HCT116 (cell line): ENCODE results near the gene PHACTR4. TPM values are rescaled to one million over a fixed set of nuclear protein-coding genes. Genes with fewer than 3 reads are reported as not detected.
A peak's percentile ranks its signal among the peaks of the same experiment; 100 is the strongest.

ENCODE experiments used
- ATAC-seq: fragments of 200-7000 bp; cut with Tn5 transposase; 2 replicates; pipeline ENCODE4 v1.9.1; 2020; ENCODE audit warnings: mild to moderate bottlenecking, moderate library complexity
- BruUV-seq: library from RNA; stranded (reverse); fragments of 400-500 nt; replicated peaks from 2 replicates; lab custom pipeline; 2021; lab: Mats Ljungman, UMichigan
- CTCF ChIA-PET: fragments of 300-600 bp; sonication (Branson Sonifier 250); formaldehyde crosslinking; loops from one replicate; lab custom pipeline; 2021; ENCODE audit warnings: antibody characterized with exemption; lab: Charles Lee
- POLR2A ChIA-PET: fragments of 300-600, 350-600 bp; sonication (Branson Sonifier 250); formaldehyde crosslinking; loops from one replicate; lab custom pipeline; 2021; ENCODE audit warnings: antibody characterized with exemption; lab: Charles Lee
- RAD21 ChIA-PET, 2 experiments: fragments of 300-600 bp; sonication (Branson Sonifier 250); formaldehyde crosslinking; loops; one replicate each; lab custom pipeline; 2023; ENCODE audit warnings: low total read pairs in 2 of 2; ENCODE audit not compliant: uncharacterized antibody in 2 of 2, unreplicated experiment in 2 of 2, low non-redundant PET in 1 of 2; lab: Charles Lee
- DNase-seq: peaks from one replicate; pipeline ENCODE4 v3.0.0-alpha.2; 2010; ENCODE audit warnings: low read depth, low spot score
- H2AFZ ChIP-seq: fragments of 200-600 bp; shearing (Covaris generic), sonication (generic); 2 replicates; pipeline ENCODE4 v1.6.1; 2017; ENCODE audit warnings: low read depth, mixed run types, mixed read lengths, antibody characterized with exemption, low read length; ENCODE audit not compliant: poor library complexity, severe bottlenecking
- H3K27ac ChIP-seq: 2 replicates; pipeline ENCODE4 v1.5.1; 2012; ENCODE audit warnings: low read depth, low read length
- H3K27me3 ChIP-seq: fragments of 200-600 bp; sonication (generic); 2 replicates; pipeline ENCODE4 v1.6.1; 2016; ENCODE audit warnings: mixed run types, low read length, mixed read lengths; ENCODE audit not compliant: insufficient read depth
- H3K36me3 ChIP-seq, 2 experiments: fragments of 200-500 bp in 1 of 2; fragments of 200-600 bp in 1 of 2; sonication (Bioruptor generic) in 1 of 2; sonication (generic) in 1 of 2; 2 replicates each; pipeline versions ENCODE4 v1.5.1 to v1.6.1; 2014 to 2016; ENCODE audit warnings: low read length in 2 of 2, inconsistent platforms in 1 of 2, mixed read lengths in 1 of 2, mixed run types in 1 of 2; ENCODE audit not compliant: insufficient read depth in 2 of 2, control insufficient read depth in 1 of 2
- H3K4me1 ChIP-seq, 2 experiments: fragments of 200-600 bp in 1 of 2; sonication (generic) in 1 of 2; 2 replicates each; pipeline versions ENCODE4 v1.5.1 to v1.6.1; 2012 to 2017; ENCODE audit warnings: low read length in 2 of 2, inconsistent platforms in 1 of 2, mild to moderate bottlenecking in 1 of 2, mixed read lengths in 1 of 2, mixed run types in 1 of 2, moderate library complexity in 1 of 2; ENCODE audit not compliant: insufficient read depth in 2 of 2, control insufficient read depth in 1 of 2
- H3K4me2 ChIP-seq: fragments of 200-600 bp; sonication (generic); 2 replicates; pipeline ENCODE4 v1.6.1; 2017; ENCODE audit warnings: mixed run types, low read length, mixed read lengths
- H3K4me3 ChIP-seq, 2 experiments: fragments of 200-600 bp in 1 of 2; sonication (generic) in 1 of 2; replicated peaks in 1 of 2; 2 replicates each; pipeline ENCODE4 v1.5.1; 2011 to 2016; ENCODE audit warnings: low read length in 2 of 2, control low read depth in 1 of 2, low read depth in 1 of 2, mild to moderate bottlenecking in 1 of 2, mixed read lengths in 1 of 2, mixed run types in 1 of 2
- H3K79me2 ChIP-seq: fragments of 200-600 bp; sonication (generic); 2 replicates; pipeline ENCODE4 v1.6.1; 2017; ENCODE audit warnings: mild to moderate bottlenecking, mixed run types, low read length, moderate library complexity, mixed read lengths; ENCODE audit not compliant: insufficient read depth
- H3K9ac ChIP-seq: fragments of 200-600 bp; sonication (generic); 2 replicates; pipeline ENCODE4 v1.6.1; 2016; ENCODE audit warnings: low read length, mixed read lengths
- H3K9me2 ChIP-seq: fragments of 200-600 bp; sonication (generic), shearing (Covaris generic); 2 replicates; pipeline ENCODE4 v1.6.1; 2017; ENCODE audit warnings: mixed run types, mild to moderate bottlenecking, moderate library complexity; ENCODE audit not compliant: insufficient read depth
- H3K9me3 ChIP-seq, 2 experiments: fragments of 200-500 bp in 1 of 2; fragments of 200-600 bp in 1 of 2; sonication (Bioruptor generic) in 1 of 2; sonication (generic) in 1 of 2; 2 replicates each; pipeline ENCODE4 v1.6.1; 2014 to 2017; ENCODE audit warnings: low read length in 2 of 2, mixed read lengths in 2 of 2, inconsistent platforms in 1 of 2, low read depth in 1 of 2, mild to moderate bottlenecking in 1 of 2, mixed run types in 1 of 2, moderate library complexity in 1 of 2; ENCODE audit not compliant: control insufficient read depth in 1 of 2, insufficient read depth in 1 of 2
- H4K20me1 ChIP-seq: fragments of 200-600 bp; sonication (generic), shearing (Covaris generic); 2 replicates; pipeline ENCODE4 v1.6.1; 2017; ENCODE audit warnings: mixed run types, mild to moderate bottlenecking, moderate library complexity; ENCODE audit not compliant: insufficient read depth
- CTCF ChIP-seq, 3 experiments: fragments of 200-600 bp in 1 of 3; sonication (generic) in 1 of 3; IDR thresholded peaks in 2 of 3; conservative IDR thresholded peaks in 1 of 3; 2 replicates each; pipeline ENCODE4 v1.5.1; 2012 to 2017; ENCODE audit warnings: low read depth in 2 of 3, low read length in 2 of 3, antibody characterized with exemption in 1 of 3, borderline replicate concordance in 1 of 3, control low read depth in 1 of 3, mild to moderate bottlenecking in 1 of 3, mixed read lengths in 1 of 3, mixed run types in 1 of 3, moderate library complexity in 1 of 3; ENCODE audit not compliant: insufficient read depth in 1 of 3
- EGR1 ChIP-seq: IDR thresholded peaks from 2 replicates; pipeline ENCODE4 v1.6.1; 2012; ENCODE audit warnings: low read depth
- RAD21 ChIP-seq: IDR thresholded peaks from 2 replicates; pipeline ENCODE4 v1.6.1; 2012; ENCODE audit warnings: low read depth, mild to moderate bottlenecking
- intact Hi-C: fragments of 100-400 bp; cut with micrococcal nuclease; formaldehyde crosslinking; loops from 2 replicates; pipeline ENCODE4 v1.10.0; 2022
- total RNA-seq: library from RNA; stranded (reverse); gene quantifications from one replicate; pipeline ENCODE4 v1.2.1, GENCODE V29; 2021; ENCODE audit not compliant: unreplicated experiment

PHACTR4 gene
- total RNA-seq, 1 experiment from 2014 or later: 36.0 TPM

- no TSS peak for BruUV-seq
- CTCF ChIA-PET: interaction anchor here (0.8 to 1.6 kb wide), 4 partner anchors 21 to 187 kb away, joined by 3 to 8 read pairs (median 4); no protein-coding TSS in a partner anchor
- intact Hi-C loops: no loop called here
These were observed 66.8 kb downstream of the PHACTR4 start for GRCh38 chr1:28436211-28436769.

More at GRCh38 chr1:28436211-28436769, 66.8 kb downstream of the PHACTR4 start:
- Histone ChIP-seq H3K4me1 (peaks cover 29 to 45% of the 10 kb centered on the region in 2 experiments), H3K9ac (0 out of 2 replicates have a peak overlapping the region, but pooled peaks have one; percentile 42), H3K9me2 (no peaks in the 10 kb centered on the region), H3K79me2 (peaks cover 54% of the 10 kb centered on the region), H3K36me3 (no peaks in the 10 kb centered on the region), H3K4me3 (no peak overlapping the region), H3K4me2 (peak overlapping the region; percentile 85), H2AFZ (no peak overlapping the region), H3K27ac (peak overlapping the region; percentile 88; the same call in 1 of the 2 replicates), H3K9me3 (no peaks in the 10 kb centered on the region), H3K27me3 (no peaks in the 10 kb centered on the region), H4K20me1 (no peaks in the 10 kb centered on the region; the same call in 1 of the 2 replicates)
- RAD21 ChIA-PET: interaction anchor here in 1 of 2 experiments (0.5 kb wide), 1 partner anchor 26 kb away, joined by 8 read pairs; no protein-coding TSS in a partner anchor
- POLR2A ChIA-PET: interaction anchor here (1.6 to 3.8 kb wide), 2 partner anchors 23 to 72 kb away, joined by 4 to 48 read pairs; partner anchors contain the start of gene RCC1
- TF ChIP-seq RAD21 (peak; percentile 32), CTCF (IDR thresholded peaks at IDR 0.05 in 2 of 3, conservative IDR thresholded peaks at IDR 0.05 in 1 of 3; ENCODE audit: borderline replicate concordance in 1 of 3, insufficient read depth in 1 of 3, low read depth in 2 of 3, low read length in 2 of 3) (peak; percentile 4 to 41 (median 37); a peak in 3 of 6 replicates), EGR1 (no peak)
- no peak for DNase-seq
- ATAC-seq: peak; percentile 25; the same call in 1 of the 2 replicates
